ENCODE measurements around the gene MCUB.
"Not testable (repeated sequence)": the region's sequence is repeated elsewhere in the genome, so short reads cannot be mapped to it uniquely, and the experiment has no call there.

MCUB gene

GRCh38 chr4:109559983-109560686 is at the start of gene MCUB:
TSS of gene MCUB (plus strand) at chr4:109560246. CDS start at chr4:109560338, 92 bp downstream.
- Mint-ChIP-seq H3K36me3 (peaks cover 11 to 16% of the 10 kb centered on the region in 2 donors), H3K27ac (peak within 1 kb of the TSS; percentile 93)

DNA sequence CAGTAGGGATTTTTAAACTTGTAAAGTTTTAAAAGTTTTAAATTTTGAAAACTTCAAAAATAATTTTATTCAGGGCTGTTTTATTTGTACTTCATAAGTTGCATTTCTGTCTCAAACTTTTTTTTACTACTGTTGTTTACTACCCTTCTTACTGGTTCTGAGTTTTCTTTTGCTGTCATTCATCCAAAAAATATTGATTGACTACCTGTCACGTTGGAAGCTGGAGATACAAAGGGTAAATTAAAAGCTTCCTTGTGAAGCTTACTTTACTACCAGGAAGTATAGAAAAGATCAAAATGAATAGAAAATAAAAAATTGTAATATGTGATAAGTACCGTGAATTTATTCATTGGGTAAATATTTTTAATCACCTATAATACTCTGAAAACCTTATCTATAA is 49.4 kb upstream of the MCUB start:
- DNase-seq, result no peak
- Mint-ChIP-seq H3K4me3 (no peak overlapping the region), H3K36me3 (peaks cover 29 to 47% of the 10 kb centered on the region in 2 donors), H3K4me1 (no peaks in the 10 kb centered on the region), H3K27ac (no peak overlapping the region), H3K9me3 (no peaks in the 10 kb centered on the region), H3K27me3 (no peaks in the 10 kb centered on the region)
- no peak for ATAC-seq (replicated peaks)

More at GRCh38 chr4:109559983-109560686, at the start of gene MCUB:
- ATAC-seq (replicated peaks), result peak; percentile 93
- DNase-seq, result peak; percentile 90
- no peaks in the 10 kb centered on the region for H3K9me3 Mint-ChIP-seq
- H3K4me3 Mint-ChIP-seq, result peak within 1 kb of the TSS; percentile 83 to 86
- H3K27me3 Mint-ChIP-seq, result no peaks in the 10 kb centered on the region
- peaks cover 13 to 39% of the 10 kb centered on the region in 2 donors for H3K4me1 Mint-ChIP-seq

DNA sequence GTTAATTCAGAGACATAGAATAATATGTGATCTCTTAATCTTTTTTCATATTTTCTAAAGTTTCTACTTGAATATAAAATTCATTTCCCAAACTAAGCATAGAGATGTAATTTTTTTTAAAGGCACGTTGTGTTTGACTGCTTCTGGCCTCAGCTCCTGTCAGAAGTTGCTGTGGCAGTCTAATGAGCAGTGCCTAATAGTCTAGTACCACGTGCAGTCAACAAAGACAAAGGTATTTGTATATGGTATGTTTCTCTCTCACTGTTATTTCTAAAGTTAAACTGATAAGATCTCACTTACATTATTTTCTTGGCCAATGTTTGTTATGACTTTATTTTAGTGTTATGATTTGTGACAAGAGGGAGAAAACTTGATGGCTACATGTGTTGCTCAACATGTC is 48.6 kb upstream of the MCUB start:
- Mint-ChIP-seq H3K9me3 (no peaks in the 10 kb centered on the region), H3K36me3 (peaks cover 30 to 45% of the 10 kb centered on the region in 2 donors), H3K4me3 (no peak overlapping the region), H3K27ac (no peak overlapping the region), H3K27me3 (no peaks in the 10 kb centered on the region), H3K4me1 (no peaks in the 10 kb centered on the region)
- no peak for DNase-seq
- no peak for ATAC-seq (replicated peaks)

- DNase-seq; H3K27me3 Mint-ChIP-seq; H3K9me3 Mint-ChIP-seq; H3K4me1 Mint-ChIP-seq; H3K4me3 Mint-ChIP-seq; H3K27ac Mint-ChIP-seq; ATAC-seq (replicated peaks): not testable (repeated sequence)
- H3K36me3 Mint-ChIP-seq, result peaks cover 27 to 48% of the 10 kb centered on the region in 2 donors
Observed at GRCh38 chr4:109513368-109513767, 46.7 kb upstream of the MCUB start.

DNA sequence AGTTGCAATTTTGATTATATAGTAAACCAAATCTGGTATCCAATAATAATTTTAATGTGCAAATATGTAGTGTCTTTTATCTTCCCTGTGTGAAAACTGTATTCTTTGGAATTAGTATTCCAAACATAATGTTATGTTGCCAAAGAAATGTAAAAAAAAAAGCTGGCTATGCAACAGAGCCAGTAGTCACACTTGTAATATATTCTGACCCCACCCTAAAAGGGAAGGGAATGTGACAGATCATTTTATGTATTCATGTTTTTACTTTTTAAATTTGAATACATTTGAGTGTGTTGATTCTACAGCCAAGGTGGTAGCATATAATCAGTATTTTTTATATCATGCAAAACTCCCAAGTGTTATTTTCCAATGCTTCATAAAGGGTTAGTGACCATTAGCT is 27.9 kb upstream of the MCUB start:
- Mint-ChIP-seq H3K9me3 (no peaks in the 10 kb centered on the region), H3K36me3 (peaks cover 27 to 42% of the 10 kb centered on the region in 2 donors), H3K4me3 (no peak overlapping the region), H3K27ac (no peak overlapping the region), H3K4me1 (no peaks in the 10 kb centered on the region), H3K27me3 (no peaks in the 10 kb centered on the region)
- ATAC-seq (replicated peaks) (no peak), DNase-seq (no peak)

DNA sequence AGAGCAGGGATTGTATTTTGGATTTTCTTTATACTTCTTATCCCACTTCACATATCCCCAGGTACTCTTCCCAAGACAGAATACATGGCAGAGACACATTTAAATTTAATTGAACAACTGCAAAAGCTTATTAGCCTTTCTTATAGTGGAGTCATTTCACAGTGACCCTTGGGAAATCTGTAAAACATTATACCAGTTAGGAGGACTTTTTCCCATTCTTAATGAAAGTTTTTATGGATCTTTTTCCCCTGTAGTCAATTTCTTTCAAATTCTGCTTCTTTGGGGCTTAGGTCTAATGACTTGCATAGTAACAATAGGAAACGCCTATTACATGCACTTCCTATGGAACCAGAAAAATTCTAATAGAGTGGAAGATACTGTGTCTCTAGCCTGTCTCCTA is 14.6 kb upstream of the MCUB start:
- ATAC-seq (replicated peaks), result no peak
- Mint-ChIP-seq H3K4me1 (peaks cover 12 to 14% of the 10 kb centered on the region in 2 donors), H3K27me3 (no peaks in the 10 kb centered on the region), H3K27ac (no peak overlapping the region), H3K4me3 (no peak overlapping the region), H3K9me3 (peaks cover 1 to 4% of the 10 kb centered on the region in 2 donors), H3K36me3 (peaks cover 25 to 53% of the 10 kb centered on the region in 2 donors)
- DNase-seq, result no peak

DNA sequence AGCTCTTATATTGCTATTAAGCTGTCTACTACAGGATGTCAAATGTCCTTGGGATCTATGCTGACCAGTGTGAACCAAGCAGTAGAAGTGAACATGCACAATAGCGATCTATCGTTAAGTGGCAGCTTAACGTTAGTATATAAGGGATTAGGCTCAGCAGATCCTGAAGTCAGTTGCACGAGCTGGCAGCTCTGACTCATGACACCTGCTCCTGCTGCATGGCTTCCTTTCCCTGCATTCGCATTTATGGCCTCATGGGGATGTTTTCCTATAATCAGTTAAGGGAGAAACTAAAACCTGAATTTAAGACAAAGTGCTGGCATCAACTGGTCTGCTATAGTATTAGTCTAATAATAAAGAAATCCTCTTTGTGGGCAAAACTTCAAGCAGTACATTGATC is 12.7 kb upstream of the MCUB start:
- peaks cover 23 to 45% of the 10 kb centered on the region in 2 donors for H3K36me3 Mint-ChIP-seq
- DNase-seq (no peak), ATAC-seq (replicated peaks) (no peak)
- H3K9me3 Mint-ChIP-seq, result peaks cover 1 to 4% of the 10 kb centered on the region in 2 donors
- no peak overlapping the region for H3K27ac Mint-ChIP-seq
- no peaks in the 10 kb centered on the region for H3K27me3 Mint-ChIP-seq
- H3K4me1 Mint-ChIP-seq, result peaks cover 12 to 14% of the 10 kb centered on the region in 2 donors
- H3K4me3 Mint-ChIP-seq, result no peak overlapping the region

DNA sequence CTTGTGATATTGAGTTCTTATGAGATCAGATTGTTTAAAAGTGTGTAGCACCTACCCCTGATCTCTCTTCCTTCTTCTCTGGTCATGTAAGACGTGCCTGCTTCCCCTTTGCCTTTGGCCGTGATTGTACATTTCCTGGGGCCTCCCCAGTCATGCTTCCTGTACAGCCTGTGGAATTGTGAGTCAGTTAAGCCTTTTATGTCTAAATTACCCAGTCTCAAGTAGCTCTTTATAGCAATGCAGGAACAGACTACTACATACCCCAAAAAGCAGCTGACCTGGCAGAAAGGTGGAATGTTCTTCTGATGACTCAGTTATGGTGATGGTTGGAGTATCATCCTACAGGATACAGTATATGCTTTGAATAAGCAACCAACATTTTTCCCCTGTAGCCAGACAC is 11.4 kb upstream of the MCUB start:
- peaks cover 12 to 14% of the 10 kb centered on the region in 2 donors for H3K4me1 Mint-ChIP-seq
- peaks cover 1 to 4% of the 10 kb centered on the region in 2 donors for H3K9me3 Mint-ChIP-seq
- no peak for DNase-seq
- no peak overlapping the region for H3K4me3 Mint-ChIP-seq
- peaks cover 17 to 43% of the 10 kb centered on the region in 2 donors for H3K36me3 Mint-ChIP-seq
- peak overlapping the region; percentile 10 for H3K27ac Mint-ChIP-seq
- ATAC-seq (replicated peaks), result peak; percentile 48 to 54
- H3K27me3 Mint-ChIP-seq, result no peaks in the 10 kb centered on the region

- Mint-ChIP-seq H3K36me3 (peaks cover 16 to 37% of the 10 kb centered on the region in 2 donors), H3K4me1 (peaks cover 12 to 22% of the 10 kb centered on the region in 2 donors), H3K4me3 (no peak overlapping the region), H3K27me3 (no peaks in the 10 kb centered on the region), H3K27ac (no peak overlapping the region), H3K9me3 (peaks cover 1 to 4% of the 10 kb centered on the region in 2 donors)
- ATAC-seq (replicated peaks), result no peak
- DNase-seq, result no peak
Observed at GRCh38 chr4:109552237-109552636, 7.8 kb upstream of the MCUB start.

DNA sequence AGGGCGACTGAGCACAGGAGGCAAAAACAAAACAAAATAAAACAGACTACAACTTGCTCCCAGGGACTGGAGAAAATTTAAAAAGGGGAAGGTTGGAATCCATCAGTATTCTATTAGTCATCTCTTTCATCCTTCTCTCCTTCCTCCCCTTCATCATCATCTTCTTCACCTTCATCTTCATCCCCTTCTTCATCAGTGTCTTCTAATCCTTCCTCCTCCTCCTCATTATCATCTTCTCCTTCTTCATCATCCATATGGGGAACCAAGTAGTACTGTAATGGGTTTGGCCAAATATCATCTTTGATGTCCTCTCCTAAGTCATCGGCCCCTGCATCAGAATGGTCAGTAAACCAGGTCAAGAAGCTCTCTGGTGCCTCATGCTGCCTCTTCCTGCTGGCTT is 6.9 kb upstream of the MCUB start:
- no peak for ATAC-seq (replicated peaks)
- Mint-ChIP-seq H3K4me1 (peaks cover 8 to 15% of the 10 kb centered on the region in 2 donors), H3K27me3 (no peaks in the 10 kb centered on the region), H3K4me3 (no peak overlapping the region), H3K9me3 (peaks cover 0 to 4% of the 10 kb centered on the region in 2 donors), H3K27ac (no peak overlapping the region), H3K36me3 (peaks cover 12 to 33% of the 10 kb centered on the region in 2 donors)
- DNase-seq, result no peak

DNA sequence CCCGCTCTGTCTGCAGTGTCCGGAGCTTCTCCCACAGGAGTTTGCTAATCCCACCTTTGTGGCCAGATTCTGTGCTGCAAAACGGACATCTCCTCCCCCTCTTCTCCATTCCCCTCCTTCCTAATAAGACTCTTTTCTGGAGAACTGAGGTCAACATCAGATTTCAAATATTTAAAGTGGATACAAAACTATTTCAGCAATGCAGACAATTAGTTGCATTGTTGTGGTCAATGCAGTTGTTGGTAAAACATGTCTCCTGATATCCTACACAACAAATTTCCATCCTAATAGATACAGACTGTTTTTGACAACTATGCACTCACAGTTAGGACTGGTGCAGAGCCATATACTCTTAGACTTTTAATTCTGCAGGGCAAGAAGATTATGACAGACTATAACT is 5.1 kb upstream of the MCUB start:
- H3K27ac Mint-ChIP-seq, result peak overlapping the region; percentile 75
- DNase-seq, result no peak
- no peak for ATAC-seq (replicated peaks)
- H3K4me3 Mint-ChIP-seq, result no peak overlapping the region
- H3K9me3 Mint-ChIP-seq, result no peaks in the 10 kb centered on the region
- peaks cover 12 to 26% of the 10 kb centered on the region in 2 donors for H3K36me3 Mint-ChIP-seq
- no peaks in the 10 kb centered on the region for H3K27me3 Mint-ChIP-seq
- H3K4me1 Mint-ChIP-seq, result peaks cover 1 to 8% of the 10 kb centered on the region in 2 donors

DNA sequence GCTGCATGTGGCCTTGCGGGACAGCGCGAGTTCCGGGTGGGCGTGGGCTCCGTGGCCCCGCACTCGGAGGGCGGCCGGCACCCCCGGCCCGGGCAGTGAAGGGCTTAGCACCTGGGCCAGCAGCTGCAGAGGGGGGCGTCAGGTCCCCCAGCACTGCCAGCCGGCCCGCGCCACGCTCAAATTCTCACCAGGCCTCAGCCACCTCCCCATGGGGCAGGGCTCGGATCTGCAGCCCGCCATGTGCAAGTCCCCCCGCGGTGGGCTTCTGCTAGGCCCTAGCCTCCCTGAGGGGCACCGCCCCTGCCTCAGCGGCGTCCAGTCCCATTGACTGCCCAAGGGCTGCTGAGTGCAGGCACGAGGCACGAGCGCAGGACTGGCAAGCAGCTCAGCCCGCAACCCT is 2.6 kb upstream of the MCUB start:
- Mint-ChIP-seq H3K4me3 (no peak overlapping the region), H3K4me1 (peaks cover 6 to 18% of the 10 kb centered on the region in 2 donors), H3K27me3 (no peaks in the 10 kb centered on the region), H3K9me3 (no peaks in the 10 kb centered on the region), H3K27ac (no peak overlapping the region), H3K36me3 (peaks cover 10 to 23% of the 10 kb centered on the region in 2 donors)
- ATAC-seq (replicated peaks) (no peak), DNase-seq (no peak)

- not testable (repeated sequence) for H3K27me3 Mint-ChIP-seq; H3K4me3 Mint-ChIP-seq; H3K9me3 Mint-ChIP-seq; ATAC-seq (replicated peaks); DNase-seq
- peak overlapping the region; percentile 59 for H3K27ac Mint-ChIP-seq
- peaks cover 10 to 18% of the 10 kb centered on the region in 2 donors for H3K36me3 Mint-ChIP-seq
- H3K4me1 Mint-ChIP-seq, result peaks cover 10 to 25% of the 10 kb centered on the region in 2 donors
Observed at GRCh38 chr4:109558095-109558494, 2.0 kb upstream of the MCUB start.

DNA sequence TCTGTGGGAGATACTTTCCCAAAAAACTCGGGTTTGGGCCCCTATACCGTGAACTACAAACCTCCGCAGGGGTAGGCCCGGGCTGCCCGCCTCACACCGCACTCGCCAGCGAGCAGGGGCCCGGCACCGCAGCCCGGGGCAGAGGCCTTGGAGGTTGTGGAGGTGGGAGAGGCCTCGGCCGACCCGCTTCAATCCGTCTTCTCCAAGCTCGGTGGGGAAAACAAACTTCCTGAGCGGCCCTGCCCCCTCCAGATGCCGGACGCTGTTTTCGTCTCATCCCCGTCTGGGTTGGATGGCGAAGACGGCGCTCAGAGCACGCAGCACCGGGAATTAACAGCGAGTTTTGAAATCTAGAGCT is 442 bp upstream of the MCUB start:
- Mint-ChIP-seq H3K4me3 (peak overlapping the region; percentile 83 to 86), H3K27me3 (no peaks in the 10 kb centered on the region), H3K36me3 (peaks cover 8 to 14% of the 10 kb centered on the region in 2 donors), H3K9me3 (no peaks in the 10 kb centered on the region), H3K27ac (peak overlapping the region; percentile 93), H3K4me1 (peaks cover 11 to 35% of the 10 kb centered on the region in 2 donors)
- DNase-seq (no peak), ATAC-seq (replicated peaks) (peak; percentile 34 to 35)
